Measurements from ENCODE around the gene EYS. TPM values are rescaled to one million over a fixed set of nuclear protein-coding genes. Genes with fewer than 3 reads are reported as not detected.

EYS gene
- polyA plus RNA-seq, 1 experiment = not detected

DNA sequence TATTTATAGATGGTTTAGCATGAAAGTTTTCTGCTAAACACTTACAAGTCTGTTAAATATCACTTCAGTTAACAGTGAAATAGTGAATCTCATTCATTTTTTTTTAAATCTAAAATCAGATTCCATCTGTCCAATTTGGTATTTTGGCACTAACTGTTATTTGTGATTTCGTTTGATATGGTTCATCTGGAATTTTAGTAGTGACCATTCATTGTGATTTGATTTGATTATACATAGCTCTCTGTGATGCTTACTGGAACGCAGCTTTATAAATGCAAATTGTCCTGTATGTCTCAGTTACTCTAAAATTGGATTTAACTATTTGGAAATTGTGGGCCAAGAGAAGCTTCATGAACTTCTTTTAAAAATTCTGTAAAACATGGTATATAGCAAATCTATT lies 571.5 kb downstream of the EYS start:
- TF ChIP-seq, protein P1, sequence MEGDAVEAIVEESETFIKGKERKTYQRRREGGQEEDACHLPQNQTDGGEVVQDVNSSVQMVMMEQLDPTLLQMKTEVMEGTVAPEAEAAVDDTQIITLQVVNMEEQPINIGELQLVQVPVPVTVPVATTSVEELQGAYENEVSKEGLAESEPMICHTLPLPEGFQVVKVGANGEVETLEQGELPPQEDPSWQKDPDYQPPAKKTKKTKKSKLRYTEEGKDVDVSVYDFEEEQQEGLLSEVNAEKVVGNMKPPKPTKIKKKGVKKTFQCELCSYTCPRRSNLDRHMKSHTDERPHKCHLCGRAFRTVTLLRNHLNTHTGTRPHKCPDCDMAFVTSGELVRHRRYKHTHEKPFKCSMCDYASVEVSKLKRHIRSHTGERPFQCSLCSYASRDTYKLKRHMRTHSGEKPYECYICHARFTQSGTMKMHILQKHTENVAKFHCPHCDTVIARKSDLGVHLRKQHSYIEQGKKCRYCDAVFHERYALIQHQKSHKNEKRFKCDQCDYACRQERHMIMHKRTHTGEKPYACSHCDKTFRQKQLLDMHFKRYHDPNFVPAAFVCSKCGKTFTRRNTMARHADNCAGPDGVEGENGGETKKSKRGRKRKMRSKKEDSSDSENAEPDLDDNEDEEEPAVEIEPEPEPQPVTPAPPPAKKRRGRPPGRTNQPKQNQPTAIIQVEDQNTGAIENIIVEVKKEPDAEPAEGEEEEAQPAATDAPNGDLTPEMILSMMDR (IDR thresholded peaks at IDR 0.05; ENCODE audit: insufficient read depth, low read depth, low read length) = no peak
- H3K4me3 ChIP-seq (ENCODE audit: low read depth, low read length) = no peak overlapping the region
- CTCF ChIA-PET = no interaction called here
- no peak for DNase-seq (ENCODE audit: low read depth)
- POLR2A ChIA-PET = no interaction called here
- no peaks in the 10 kb centered on the region for H3K36me3 ChIP-seq (ENCODE audit: control insufficient read depth, insufficient read depth, low read length)
- no peaks in the 10 kb centered on the region for H3K27me3 ChIP-seq (ENCODE audit: control insufficient read depth, insufficient read depth, low read length)

DNA sequence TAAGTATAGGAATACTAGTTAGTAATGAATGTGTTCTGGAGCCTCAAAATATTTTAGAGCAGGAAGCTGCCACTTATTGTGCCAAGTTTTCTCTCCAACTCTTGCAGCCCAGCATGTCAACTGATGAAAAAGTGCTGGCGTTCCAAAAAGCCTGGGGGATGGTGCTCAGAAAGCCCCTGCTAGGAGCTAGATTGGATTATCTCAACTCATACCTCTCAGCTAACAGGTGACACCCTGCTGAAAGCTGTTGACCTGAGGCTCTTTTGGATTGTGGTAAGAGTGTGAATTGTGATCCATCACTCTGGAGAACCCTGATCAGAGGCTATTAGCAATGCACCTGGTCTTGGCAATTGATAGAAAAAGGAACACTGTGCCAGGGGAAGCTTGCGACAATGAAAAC lies 580.4 kb downstream of the EYS start:
- POLR2A ChIA-PET = no interaction called here
- no peak overlapping the region for H3K4me3 ChIP-seq (ENCODE audit: low read depth, low read length)
- TF ChIP-seq, protein P1 (IDR thresholded peaks at IDR 0.05; ENCODE audit: insufficient read depth, low read depth, low read length) = no peak
- CTCF ChIA-PET = no interaction called here
- H3K36me3 ChIP-seq (ENCODE audit: control insufficient read depth, insufficient read depth, low read length) = no peaks in the 10 kb centered on the region
- no peak for DNase-seq (ENCODE audit: low read depth)
- H3K27me3 ChIP-seq (ENCODE audit: control insufficient read depth, insufficient read depth, low read length) = no peaks in the 10 kb centered on the region

DNA sequence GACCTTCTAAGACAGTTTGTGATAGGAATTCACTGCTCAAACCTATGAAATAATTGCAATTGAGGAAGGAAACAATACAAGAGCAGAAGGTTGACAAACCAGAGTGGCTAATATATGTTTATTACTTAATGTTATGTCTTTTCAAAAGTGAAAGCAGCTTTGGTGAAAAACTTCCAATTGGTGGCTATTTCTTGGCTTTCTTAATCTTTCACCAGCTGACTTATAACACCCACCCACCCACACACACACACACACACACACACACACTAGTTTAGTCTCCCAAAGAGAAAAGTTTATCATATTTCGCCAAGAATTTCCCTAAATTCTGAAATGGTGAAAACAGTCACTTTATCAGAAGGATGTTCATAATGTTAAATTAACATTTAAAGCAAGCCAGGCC lies 583.5 kb downstream of the EYS start:
- Histone ChIP-seq H3K36me3 (ENCODE audit: control insufficient read depth, insufficient read depth, low read length) (no peaks in the 10 kb centered on the region), H3K4me3 (ENCODE audit: low read depth, low read length) (no peak overlapping the region), H3K27me3 (ENCODE audit: control insufficient read depth, insufficient read depth, low read length) (no peaks in the 10 kb centered on the region)
- ChIA-PET CTCF (no interaction called here), POLR2A (no interaction called here)
- no peak for DNase-seq (ENCODE audit: low read depth)
- TF ChIP-seq, protein P1 (IDR thresholded peaks at IDR 0.05; ENCODE audit: insufficient read depth, low read depth, low read length) = no peak

DNA sequence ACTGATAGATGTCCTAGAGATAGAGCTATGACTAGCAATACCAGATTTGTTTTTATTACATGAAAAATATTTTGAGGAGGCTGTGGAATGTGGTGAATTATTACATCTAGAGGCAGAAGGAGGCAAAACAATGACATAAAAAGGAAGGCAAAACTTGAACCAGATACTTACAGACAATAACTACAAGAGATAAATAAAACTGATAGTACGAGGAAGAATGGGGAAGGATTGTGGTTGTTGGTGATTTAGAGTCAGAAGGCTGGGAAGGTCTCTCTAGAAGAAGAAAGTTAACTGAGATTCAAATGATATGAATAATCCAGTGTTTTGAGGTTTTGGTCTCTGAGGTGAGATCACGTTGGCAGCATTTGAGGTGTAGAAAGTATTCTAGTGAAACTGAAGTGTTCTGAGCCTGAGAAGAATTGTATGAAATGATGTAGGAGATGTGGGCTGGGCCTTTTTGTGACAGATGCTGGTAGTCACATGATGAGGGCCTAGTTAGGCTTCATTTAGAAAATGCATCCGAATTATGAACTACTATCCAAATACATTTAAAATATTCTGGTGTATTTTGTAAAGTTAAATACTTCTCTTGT lies 589.1 kb downstream of the EYS start:
- TF ChIP-seq, protein P1 (IDR thresholded peaks at IDR 0.05; ENCODE audit: insufficient read depth, low read depth, low read length) = no peak

DNA sequence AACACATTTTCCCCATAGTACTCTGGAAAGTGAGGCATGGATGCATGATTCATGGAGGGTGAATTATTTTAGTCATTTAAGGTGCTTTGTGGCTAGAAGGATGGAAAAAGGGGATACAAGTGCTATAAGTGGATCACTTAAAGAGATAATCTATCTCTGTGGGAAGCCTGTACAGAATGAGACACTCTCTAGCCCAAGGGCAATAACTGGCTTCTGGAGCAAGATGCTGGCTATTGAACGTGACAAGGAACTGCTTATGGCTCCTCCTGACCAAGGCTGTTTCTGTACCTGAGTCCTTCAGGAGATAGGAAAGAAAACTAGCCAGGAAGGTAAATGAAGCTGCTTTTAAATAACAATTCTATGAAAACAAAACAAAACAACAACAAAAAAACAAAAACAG lies 590.7 kb downstream of the EYS start:
- TF ChIP-seq, protein P1 (IDR thresholded peaks at IDR 0.05; ENCODE audit: insufficient read depth, low read depth, low read length) = no peak
- ChIA-PET POLR2A (no interaction called here), CTCF (no interaction called here)
- H3K4me3 ChIP-seq (ENCODE audit: low read depth, low read length) = no peak overlapping the region
- DNase-seq (ENCODE audit: low read depth) = no peak
- no peaks in the 10 kb centered on the region for H3K27me3 ChIP-seq (ENCODE audit: control insufficient read depth, insufficient read depth, low read length)
- no peaks in the 10 kb centered on the region for H3K36me3 ChIP-seq (ENCODE audit: control insufficient read depth, insufficient read depth, low read length)

More for the DNA sequence above, 589.1 kb downstream of the EYS start:
- POLR2A ChIA-PET = no interaction called here
- no peak overlapping the region for H3K4me3 ChIP-seq (ENCODE audit: low read depth, low read length)
- CTCF ChIA-PET = no interaction called here
- H3K36me3 ChIP-seq (ENCODE audit: control insufficient read depth, insufficient read depth, low read length) = no peaks in the 10 kb centered on the region
- no peak for DNase-seq (ENCODE audit: low read depth)
- no peaks in the 10 kb centered on the region for H3K27me3 ChIP-seq (ENCODE audit: control insufficient read depth, insufficient read depth, low read length)
